Fibroblast of villous mesenchyme (primary cell): ENCODE results near the gene SMG5. TPM values are rescaled to one million over a fixed set of nuclear protein-coding genes. Genes with fewer than 3 reads are reported as not detected.

ENCODE experiments used
- DNase-seq: peaks from one replicate; pipeline ENCODE4 v3.0.0-alpha.2; 2010; ENCODE audit warnings: low read depth
- H3K4me3 ChIP-seq: 2 replicates; pipeline ENCODE4 v1.5.1; 2011; ENCODE audit warnings: low read depth, mild to moderate bottlenecking, low read length
- CTCF ChIP-seq: IDR thresholded peaks from 2 replicates; pipeline ENCODE4 v1.5.1; 2012; ENCODE audit warnings: low read depth, mild to moderate bottlenecking, low read length; ENCODE audit not compliant: insufficient read depth
- total RNA-seq: library from RNA; depleted of rRNA; stranded (reverse); fragments of >200 nt; gene quantifications from 2 replicates; pipeline ENCODE4 v1.2.3, GENCODE V29; 2012

SMG5 gene
- total RNA-seq, 1 donor: 63.5 TPM

DNA sequence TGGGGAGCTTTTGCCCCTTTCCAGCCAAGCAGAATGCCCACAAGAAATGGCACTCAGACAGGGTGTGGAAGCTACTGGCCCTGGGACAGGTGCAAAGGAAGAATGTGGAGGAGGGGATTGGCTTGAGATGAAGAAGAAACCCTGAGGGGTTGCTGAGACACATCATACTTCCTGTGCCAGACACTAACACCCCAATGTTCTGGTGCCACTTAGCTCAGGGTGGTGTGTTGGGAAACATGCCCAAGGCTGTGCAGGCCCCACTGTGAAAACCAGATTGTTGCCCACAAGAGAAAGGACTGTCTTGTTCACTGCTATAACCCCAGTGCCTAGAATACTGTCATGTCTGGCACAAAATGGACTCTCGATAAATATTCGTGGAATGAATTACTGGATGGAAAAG is 24.9 kb downstream of the SMG5 start:
- no peak for TF ChIP-seq CTCF
- no peak for DNase-seq
- no peak overlapping the region for H3K4me3 ChIP-seq

GRCh38 chr1:156253634-156254033 is 29.0 kb downstream of the SMG5 start:
- no peak for TF ChIP-seq CTCF
- no peak overlapping the region for H3K4me3 ChIP-seq
- no peak for DNase-seq

DNA sequence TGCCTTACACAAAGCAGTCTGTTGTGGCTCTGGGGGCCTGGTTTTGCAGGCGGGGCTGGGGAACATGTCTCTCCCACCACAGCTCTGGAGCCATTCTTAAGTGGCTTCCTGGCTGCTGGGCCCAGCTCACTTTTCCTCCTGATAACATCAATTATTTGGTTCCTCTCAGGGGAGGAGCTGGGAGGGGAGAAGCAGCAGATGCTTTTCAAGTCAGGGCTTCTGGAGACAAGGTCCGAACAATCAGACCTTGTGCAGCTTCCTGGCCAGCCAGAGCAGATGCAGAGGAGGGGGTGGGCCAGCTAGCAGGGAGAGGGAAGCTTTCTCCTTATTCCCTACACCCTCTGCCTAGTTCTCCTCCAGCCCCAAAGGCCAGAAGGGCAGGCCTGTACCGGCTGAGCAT is 31.1 kb downstream of the SMG5 start:
- no peak for TF ChIP-seq CTCF
- H3K4me3 ChIP-seq: no peak overlapping the region
- DNase-seq: no peak

GRCh38 chr1:156249593-156249992 is 33.0 kb downstream of the SMG5 start:
- no peak for DNase-seq
- H3K4me3 ChIP-seq: no peak overlapping the region
- TF ChIP-seq CTCF: no peak

DNA sequence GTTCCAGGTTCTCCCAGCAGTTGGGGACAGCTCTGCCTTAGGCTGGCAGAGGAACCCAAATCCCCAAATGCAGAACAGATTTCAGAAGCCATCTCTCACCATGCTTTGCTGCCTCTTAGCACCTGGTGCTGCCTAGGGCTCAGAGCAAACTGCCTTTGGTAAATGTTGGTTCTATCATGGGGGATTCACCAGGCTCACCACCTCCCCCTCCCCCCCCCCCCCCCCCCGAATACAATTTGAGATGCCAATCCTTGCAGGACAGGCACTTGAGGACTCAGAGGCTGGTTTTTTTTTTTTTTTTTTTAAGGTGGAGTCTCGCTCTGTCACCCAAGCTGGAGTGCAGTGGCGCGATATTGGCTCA is 34.3 kb downstream of the SMG5 start:
- H3K4me3 ChIP-seq: no peak overlapping the region
- no peak for TF ChIP-seq CTCF
- no peak for DNase-seq

DNA sequence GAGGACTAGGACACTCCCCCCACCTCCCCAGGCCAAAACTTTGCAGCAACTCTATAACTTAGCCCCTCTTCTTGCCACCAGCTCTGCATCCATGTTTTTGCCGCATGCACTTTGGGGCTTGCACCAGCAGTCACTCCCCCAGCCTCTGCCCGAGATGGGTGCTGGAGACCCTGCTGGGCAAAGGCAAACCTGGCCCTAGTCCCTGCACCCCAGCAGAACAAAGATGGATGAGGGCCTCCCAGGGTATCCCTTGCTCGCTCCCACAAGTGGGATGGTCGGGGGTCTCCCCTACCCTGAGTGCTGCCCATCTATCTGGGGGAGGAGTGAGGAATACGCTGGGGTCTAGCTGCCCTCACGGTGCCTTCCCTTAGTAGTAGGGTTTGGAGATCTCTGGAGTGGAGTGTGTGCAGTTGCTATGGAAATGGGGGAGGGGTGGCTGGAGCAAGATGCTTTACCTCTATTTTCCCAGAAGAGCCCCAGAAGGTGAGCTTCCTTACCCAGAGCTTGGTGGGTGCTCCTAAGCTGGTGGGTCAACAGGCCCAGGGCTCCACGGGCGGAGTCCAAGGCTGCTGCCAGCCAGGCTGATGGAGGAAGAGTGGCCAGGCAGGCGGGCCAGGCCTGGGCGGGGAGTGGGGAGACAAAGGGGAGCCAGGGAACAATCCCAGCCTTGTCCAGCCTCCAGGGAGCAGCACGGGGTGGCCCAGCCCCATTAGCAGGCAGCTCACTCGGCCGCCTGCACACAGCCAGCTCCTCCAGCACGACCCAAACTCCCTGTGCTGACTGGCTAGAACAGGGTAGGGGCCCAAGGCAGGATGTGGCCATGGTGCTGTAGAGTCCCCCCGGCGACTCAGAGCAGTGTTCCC is 34.9 kb downstream of the SMG5 start, which contains the start of gene PAQR6:
Gene PAQR6 (minus strand): TSS at position 597 of the 863 bp plus-strand sequence. CDS start 1,325 bp downstream, outside the sequence.
- no peak for DNase-seq
- H3K4me3 ChIP-seq: no peak within 1 kb of the TSS
- no peak for TF ChIP-seq CTCF
